Measurements from ENCODE around the gene NOTO. TPM values are rescaled to one million over a fixed set of nuclear protein-coding genes. Genes with fewer than 3 reads are reported as not detected.

Gene NOTO
- total RNA-seq, 1 donor from 2014 or later: not detected

- Histone ChIP-seq H3K4me3 (peak overlapping the region; percentile 46), H3K9ac (no peak overlapping the region), H3K4me1 (peaks cover 14% of the 10 kb centered on the region), H4K20me1 (ENCODE audit: low read depth) (peaks cover 20% of the 10 kb centered on the region), H3K27ac (no peak overlapping the region), H3K4me2 (peak overlapping the region; percentile 79), H3K79me2 (ENCODE audit: low read depth) (no peaks in the 10 kb centered on the region), H3F3A (ENCODE audit: low read depth) (peaks cover 18% of the 10 kb centered on the region), H2AFZ (replicated peaks) (peak overlapping the region; percentile 72), H3K27me3 (peaks cover 85% of the 10 kb centered on the region), H3K9me3 (ENCODE audit: low read depth) (no peaks in the 10 kb centered on the region), H3K36me3 (no peaks in the 10 kb centered on the region)
- Mint-ChIP-seq H3K36me3 (peaks cover 2% of the 10 kb centered on the region), H3K9me3 (peaks cover 2% of the 10 kb centered on the region), H3K27ac (no peak overlapping the region), H3K4me3 (peak overlapping the region; percentile 89), H3K4me1 (peaks cover 18% of the 10 kb centered on the region), H3K27me3 (ENCODE audit: insufficient read depth, low read depth) (peaks cover 35% of the 10 kb centered on the region)
- peak; percentile 90 for DNase-seq (ENCODE audit: low spot score)
- TF ChIP-seq CTCF (IDR thresholded peaks at IDR 0.05): peak; percentile 21
- TF ChIP-seq EZH2phosphoT487 (IDR thresholded peaks at IDR 0.05): peak; percentile 87
- peak; percentile 86 for TF ChIP-seq EZH2 (IDR thresholded peaks at IDR 0.05)
These were observed 26.6 kb upstream of the NOTO start for GRCh38 chr2:73175663-73176204.

- peaks cover 35% of the 10 kb centered on the region for H3K27me3 Mint-ChIP-seq (ENCODE audit: insufficient read depth, low read depth)
- H4K20me1 ChIP-seq (ENCODE audit: low read depth): peaks cover 20% of the 10 kb centered on the region
- peaks cover 2% of the 10 kb centered on the region for H3K9me3 Mint-ChIP-seq
- no peaks in the 10 kb centered on the region for H3K9me3 ChIP-seq (ENCODE audit: low read depth)
- no peaks in the 10 kb centered on the region for H3K36me3 ChIP-seq
- no peaks in the 10 kb centered on the region for H3K79me2 ChIP-seq (ENCODE audit: low read depth)
- H3K9ac ChIP-seq: no peak overlapping the region
- peaks cover 18% of the 10 kb centered on the region for H3F3A ChIP-seq (ENCODE audit: low read depth)
- peaks cover 91% of the 10 kb centered on the region for H3K27me3 ChIP-seq
- H3K4me3 Mint-ChIP-seq: peak overlapping the region; percentile 89
- TF ChIP-seq CTCF (IDR thresholded peaks at IDR 0.05) (no peak), EZH2 (IDR thresholded peaks at IDR 0.05) (peak; percentile 11), EZH2phosphoT487 (IDR thresholded peaks at IDR 0.05) (peak; percentile 24)
- peaks cover 14% of the 10 kb centered on the region for H3K4me1 ChIP-seq
- peaks cover 2% of the 10 kb centered on the region for H3K36me3 Mint-ChIP-seq
- peak overlapping the region; percentile 46 for H3K4me3 ChIP-seq
- peak overlapping the region; percentile 89 for H2AFZ ChIP-seq (replicated peaks)
- peak overlapping the region; percentile 79 for H3K4me2 ChIP-seq
- H3K27ac ChIP-seq: no peak overlapping the region
- peak; percentile 58 for DNase-seq (ENCODE audit: low spot score)
- H3K4me1 Mint-ChIP-seq: peaks cover 18% of the 10 kb centered on the region
- no peak overlapping the region for H3K27ac Mint-ChIP-seq
These were observed 26.0 kb upstream of the NOTO start for GRCh38 chr2:73176205-73176880.

- H3K79me2 ChIP-seq (ENCODE audit: low read depth): no peaks in the 10 kb centered on the region
- peak overlapping the region; percentile 89 for H2AFZ ChIP-seq (replicated peaks)
- H3K9me3 ChIP-seq (ENCODE audit: low read depth): no peaks in the 10 kb centered on the region
- no peak overlapping the region for H3K27ac Mint-ChIP-seq
- H3K36me3 Mint-ChIP-seq: peaks cover 2% of the 10 kb centered on the region
- H3K27me3 Mint-ChIP-seq (ENCODE audit: insufficient read depth, low read depth): peaks cover 35% of the 10 kb centered on the region
- peaks cover 18% of the 10 kb centered on the region for H3K4me1 Mint-ChIP-seq
- H3K4me3 ChIP-seq: peak overlapping the region; percentile 46
- peaks cover 2% of the 10 kb centered on the region for H3K9me3 Mint-ChIP-seq
- peak; percentile 95 for DNase-seq (ENCODE audit: low spot score)
- H4K20me1 ChIP-seq (ENCODE audit: low read depth): peaks cover 20% of the 10 kb centered on the region
- H3K4me3 Mint-ChIP-seq: peak overlapping the region; percentile 89
- H3K9ac ChIP-seq: no peak overlapping the region
- no peaks in the 10 kb centered on the region for H3K36me3 ChIP-seq
- H3K4me1 ChIP-seq: peaks cover 14% of the 10 kb centered on the region
- peaks cover 18% of the 10 kb centered on the region for H3F3A ChIP-seq (ENCODE audit: low read depth)
- H3K4me2 ChIP-seq: peak overlapping the region; percentile 79
- H3K27ac ChIP-seq: no peak overlapping the region
- peaks cover 92% of the 10 kb centered on the region for H3K27me3 ChIP-seq
- TF ChIP-seq EZH2phosphoT487 (IDR thresholded peaks at IDR 0.05) (peak; percentile 16), EZH2 (IDR thresholded peaks at IDR 0.05) (peak; percentile 7), CTCF (IDR thresholded peaks at IDR 0.05) (peak; percentile 98)
These were observed 25.3 kb upstream of the NOTO start for GRCh38 chr2:73176881-73177644.
